Stomach (tissue), 9 donors: ENCODE data around the gene RPL3. TPM values are rescaled to one million over a fixed set of nuclear protein-coding genes. Genes with fewer than 3 reads are reported as not detected.

Source experiments
- DNase-seq, 2 donors: peaks; one replicate each; pipeline versions ENCODE4 v3.0.0 to v3.0.0-alpha.2; 2013 to 2019
- H3K27ac ChIP-seq, 5 donors: fragments of 200-600 bp in 4 of 5; sonication (generic) in 4 of 5; one replicate each; pipeline ENCODE4 v1.5.1; 2013 to 2019; ENCODE audit warnings: mild to moderate bottlenecking in 1 of 5, moderate library complexity in 1 of 5
- H3K27me3 ChIP-seq, 3 donors: fragments of 200-600 bp; sonication (generic); one replicate each; pipeline ENCODE4 v1.5.1; 2017 to 2019; ENCODE audit warnings: mixed run types in 1 of 3
- H3K36me3 ChIP-seq, 4 donors: fragments of 200-600 bp; sonication (generic); 1 replicate in 3 of 4; 2 replicates in 1 of 4; pipeline ENCODE4 v1.5.1; 2016 to 2019
- H3K4me1 ChIP-seq, 4 donors: fragments of 200-600 bp; sonication (generic); one replicate each; pipeline ENCODE4 v1.5.1; 2016 to 2019
- H3K4me3 ChIP-seq, 4 donors: fragments of 200-600 bp; sonication (generic) in 3 of 4; one replicate each; pipeline ENCODE4 v1.5.1; 2016 to 2019; ENCODE audit warnings: mild to moderate bottlenecking in 1 of 4
- H3K9me3 ChIP-seq, 4 donors: fragments of 200-600 bp; sonication (generic); one replicate each; pipeline ENCODE4 v1.5.1; 2016 to 2019
- EP300 ChIP-seq: sonication (generic); formaldehyde crosslinking; IDR thresholded peaks from one replicate; pipeline ENCODE4 v1.6.1; 2017; ENCODE audit warnings: antibody characterized with exemption
- POLR2A ChIP-seq, 4 donors: fragments of 450-650 bp; IDR thresholded peaks; one replicate each; pipeline ENCODE4 v1.6.1; 2016; ENCODE audit warnings: antibody characterized with exemption in 4 of 4, control low read depth in 2 of 4, mild to moderate bottlenecking in 1 of 4, moderate library complexity in 1 of 4
- POLR2AphosphoS5 ChIP-seq, 3 donors: sonication (generic); formaldehyde crosslinking; IDR thresholded peaks; one replicate each; pipeline ENCODE4 v1.6.1; 2016; ENCODE audit warnings: antibody characterized with exemption in 3 of 3
- WGBS, 5 donors: extraction: QIAGEN DNeasy Blood & Tissue Kit in 3 of 5; methylation state at CpG; one replicate each; pipeline versions ENCODE4 v1.1.5 to v1.1.7; 2013 to 2018; 5-methylcytosine and 5-hydroxymethylcytosine counted together
- intact Hi-C: fragments of 100-400 bp; cut with DNase I; formaldehyde crosslinking; loops from one replicate; pipeline ENCODE4 v1.15.1; 2023; ENCODE audit warnings: low total_unique reads
- polyA plus RNA-seq, 3 donors: library from polyadenylated mRNA; stranded (reverse); fragments of 200-250 nt; gene quantifications; one replicate each; pipeline ENCODE4 v1.2.3, GENCODE V29; 2013
- total RNA-seq, 5 donors: library from RNA; depleted of rRNA; stranded (reverse); fragments of >200 nt; gene quantifications; one replicate each; pipeline versions ENCODE4 v1.1.0 to v1.2.3, GENCODE V29; 2014 to 2016
- TF ChIP-seq, protein P1 (sequence below), 7 experiments: fragments of 450-650 bp in 4 of 7; fragments of 200-600 bp in 3 of 7; sonication (generic) in 3 of 7; IDR thresholded peaks; one replicate each; pipeline ENCODE4 v1.5.1; 2016 to 2019; ENCODE audit warnings: antibody characterized with exemption in 7 of 7, control low read depth in 2 of 7, mild to moderate bottlenecking in 1 of 7
- donor health status: healthy with polysubstance abuse.
- donor health status: Bipolar disorder and iron deficiency.
- donor health status: healthy.

Gene RPL3
- total and polyA plus RNA-seq, 8 donors: 940 to 5,267 (median 2,482) TPM

DNA sequence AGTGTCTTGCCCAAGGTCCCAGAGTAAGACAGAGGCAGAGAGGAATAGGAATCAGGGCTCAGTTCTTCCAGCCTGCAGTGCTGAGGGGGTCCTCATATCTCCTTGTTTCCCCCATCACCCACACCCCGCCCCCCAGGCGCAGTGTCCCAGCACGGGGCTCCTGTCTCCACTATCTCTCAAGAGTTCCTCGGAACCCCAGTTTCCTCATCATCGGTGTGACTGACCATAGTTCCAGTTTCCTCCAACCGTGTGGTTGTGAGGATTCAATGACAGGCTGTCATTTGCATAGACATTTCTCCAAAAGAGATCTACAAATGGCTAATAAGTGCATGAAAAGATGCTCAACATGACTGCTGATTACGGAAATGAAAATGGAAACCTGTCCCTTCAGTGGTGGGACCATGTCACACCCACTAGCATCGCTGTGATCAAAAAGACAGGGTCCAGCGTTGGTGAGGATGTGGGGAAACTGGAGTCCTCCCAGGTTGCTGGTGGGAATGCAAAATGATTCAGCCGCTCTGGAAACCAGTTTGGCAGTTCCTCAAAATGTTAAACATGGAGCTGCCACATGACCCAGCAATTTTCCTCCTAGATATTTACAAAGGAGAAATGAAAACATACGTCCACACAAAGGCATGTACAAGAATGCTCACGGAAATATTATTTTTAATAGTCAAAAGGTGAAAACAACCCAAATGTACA is 42.8 kb downstream of the RPL3 start:
- TF ChIP-seq POLR2A (IDR thresholded peaks at IDR 0.05) (no peak), POLR2AphosphoS5 (IDR thresholded peaks at IDR 0.05) (no peak), EP300 (no peak)
- TF ChIP-seq, protein P1, sequence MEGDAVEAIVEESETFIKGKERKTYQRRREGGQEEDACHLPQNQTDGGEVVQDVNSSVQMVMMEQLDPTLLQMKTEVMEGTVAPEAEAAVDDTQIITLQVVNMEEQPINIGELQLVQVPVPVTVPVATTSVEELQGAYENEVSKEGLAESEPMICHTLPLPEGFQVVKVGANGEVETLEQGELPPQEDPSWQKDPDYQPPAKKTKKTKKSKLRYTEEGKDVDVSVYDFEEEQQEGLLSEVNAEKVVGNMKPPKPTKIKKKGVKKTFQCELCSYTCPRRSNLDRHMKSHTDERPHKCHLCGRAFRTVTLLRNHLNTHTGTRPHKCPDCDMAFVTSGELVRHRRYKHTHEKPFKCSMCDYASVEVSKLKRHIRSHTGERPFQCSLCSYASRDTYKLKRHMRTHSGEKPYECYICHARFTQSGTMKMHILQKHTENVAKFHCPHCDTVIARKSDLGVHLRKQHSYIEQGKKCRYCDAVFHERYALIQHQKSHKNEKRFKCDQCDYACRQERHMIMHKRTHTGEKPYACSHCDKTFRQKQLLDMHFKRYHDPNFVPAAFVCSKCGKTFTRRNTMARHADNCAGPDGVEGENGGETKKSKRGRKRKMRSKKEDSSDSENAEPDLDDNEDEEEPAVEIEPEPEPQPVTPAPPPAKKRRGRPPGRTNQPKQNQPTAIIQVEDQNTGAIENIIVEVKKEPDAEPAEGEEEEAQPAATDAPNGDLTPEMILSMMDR (IDR thresholded peaks at IDR 0.05): no peak
- intact Hi-C loops: no loop called here
- 77 to 83% (median 83%) methylated on average over 12 of the region's 12 CpGs for WGBS, 5 donors
- H3K9me3 ChIP-seq: peaks cover 0 to 4% (median 0%) of the 10 kb centered on the region in 4 donors
- H3K27me3 ChIP-seq: peaks cover 0 to 21% (median 0%) of the 10 kb centered on the region in 3 donors
- H3K4me3 ChIP-seq: no peak overlapping the region
- peaks cover 0 to 5% (median 0%) of the 10 kb centered on the region in 4 donors for H3K4me1 ChIP-seq
- no peak overlapping the region for H3K27ac ChIP-seq
- H3K36me3 ChIP-seq: no peaks in the 10 kb centered on the region
- no peak for DNase-seq

DNA sequence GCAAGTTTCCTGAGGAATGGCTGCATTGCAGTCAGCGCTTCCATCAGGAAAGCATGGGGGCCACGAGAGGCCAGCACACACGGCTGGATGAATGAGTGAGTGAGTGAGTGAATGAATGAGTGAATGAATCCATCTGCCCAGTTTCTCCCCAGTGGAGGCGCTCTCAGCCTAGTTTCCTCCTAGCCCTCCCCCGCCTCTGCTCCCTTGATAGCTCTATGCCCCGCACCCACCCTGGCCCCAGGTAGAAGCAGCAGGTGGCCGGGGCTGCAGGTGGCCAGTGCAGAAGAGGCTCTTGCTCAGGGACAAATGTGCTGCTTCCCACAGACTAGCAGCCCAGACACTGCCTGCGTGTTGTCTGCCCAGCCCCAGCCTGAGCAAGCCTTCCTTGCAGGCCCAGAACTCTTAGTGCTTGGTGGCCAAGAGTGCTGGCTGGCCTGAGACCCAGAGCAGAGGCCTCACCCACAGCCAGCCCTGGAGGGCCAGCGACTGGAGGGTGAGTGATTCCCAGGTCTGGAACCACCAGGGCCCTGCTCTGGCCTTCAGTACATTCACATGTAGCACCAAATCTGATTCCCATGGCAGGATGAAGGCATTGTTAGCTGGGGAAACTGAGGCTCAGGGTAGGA is 43.5 kb downstream of the RPL3 start:
- TF ChIP-seq, protein P1 (IDR thresholded peaks at IDR 0.05): no peak
- TF ChIP-seq POLR2A (IDR thresholded peaks at IDR 0.05) (no peak), POLR2AphosphoS5 (IDR thresholded peaks at IDR 0.05) (no peak), EP300 (no peak)
- Histone ChIP-seq H3K4me3 (no peak overlapping the region), H3K36me3 (no peaks in the 10 kb centered on the region), H3K27ac (no peak overlapping the region), H3K9me3 (peaks cover 0 to 4% (median 0%) of the 10 kb centered on the region in 4 donors), H3K27me3 (peaks cover 0 to 21% (median 0%) of the 10 kb centered on the region in 3 donors), H3K4me1 (peaks cover 0 to 5% (median 0%) of the 10 kb centered on the region in 4 donors)
- WGBS, 5 donors: 74 to 82% (median 81%) methylated on average over 4 to 9 of the region's 9 CpGs
- intact Hi-C loops: no loop called here
- DNase-seq: no peak

DNA sequence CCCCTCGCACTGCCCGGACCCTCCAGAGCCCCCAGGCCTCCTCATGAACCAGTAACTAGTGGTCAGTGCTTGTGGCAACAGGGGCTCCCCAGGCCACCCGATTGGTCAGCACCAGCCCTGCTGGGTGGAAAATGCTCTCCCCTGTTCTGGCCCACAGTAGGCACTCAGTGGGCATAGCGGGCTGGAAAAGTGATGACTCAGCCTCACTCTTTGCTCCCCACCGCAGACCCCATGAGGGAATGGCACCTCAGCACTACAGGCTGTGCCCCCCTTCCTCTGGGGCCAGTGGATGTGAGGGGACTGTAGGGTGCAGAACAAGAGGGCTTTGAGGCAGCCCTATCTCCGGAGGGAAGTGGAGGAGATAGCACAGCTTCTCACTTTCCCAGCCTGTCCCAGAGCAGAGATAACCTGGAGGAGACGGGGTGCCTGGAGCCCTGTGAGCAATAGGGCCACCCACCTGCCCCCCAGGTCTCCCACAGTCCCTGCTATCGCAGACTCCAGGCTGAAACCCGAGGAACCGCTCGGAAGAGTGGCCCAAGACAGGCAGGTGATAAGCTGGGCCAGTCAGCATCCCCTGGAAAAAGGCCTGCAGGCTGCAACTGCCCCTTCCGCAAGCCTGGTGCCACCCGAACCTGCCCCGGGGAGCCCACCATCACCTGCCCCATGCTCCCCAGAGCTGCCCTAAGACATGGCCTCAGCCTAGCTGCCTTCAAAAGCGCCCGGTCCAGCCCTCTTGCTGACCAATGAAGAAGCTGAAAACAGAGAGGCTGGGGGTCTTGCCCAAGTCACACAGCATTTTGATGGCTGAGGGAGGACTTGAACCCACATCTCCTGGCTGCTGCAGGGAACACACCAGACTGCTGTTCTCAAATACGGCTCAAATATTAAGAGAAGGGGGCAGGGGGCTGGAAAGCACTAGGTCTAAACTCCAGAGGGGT is 45.2 kb downstream of the RPL3 start:
- WGBS, 5 donors: 66 to 80% (median 71%) methylated on average over 8 to 17 of the region's 17 CpGs
- DNase-seq: no peak

DNA sequence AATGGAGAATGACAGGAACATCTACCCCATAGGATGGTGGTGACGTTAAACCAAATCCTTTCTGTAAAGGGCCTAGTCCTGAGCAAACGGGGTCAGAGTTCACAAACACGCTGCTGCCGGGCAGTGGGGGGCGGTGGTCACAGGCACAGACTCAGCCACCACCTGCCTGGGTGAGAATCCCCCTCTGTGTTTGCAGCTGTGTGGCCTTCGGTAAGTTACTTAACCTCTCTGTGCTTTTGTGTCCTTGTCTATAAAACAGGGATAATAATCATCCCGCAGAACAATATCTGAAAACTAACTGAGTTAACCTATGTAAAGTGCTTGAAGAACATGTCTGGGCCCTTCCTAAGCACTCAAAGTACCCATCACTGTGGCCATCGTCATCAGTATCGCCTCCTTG is 48.6 kb downstream of the RPL3 start:
- H3K27ac ChIP-seq: no peak overlapping the region
- 87 to 99% (median 94%) methylated on average over 9 of the region's 9 CpGs for WGBS, 5 donors

More for the DNA sequence above, 45.2 kb downstream of the RPL3 start:
- Histone ChIP-seq H3K4me3 (no peak overlapping the region), H3K36me3 (no peaks in the 10 kb centered on the region), H3K9me3 (peaks cover 0 to 4% (median 0%) of the 10 kb centered on the region in 4 donors), H3K27me3 (peaks cover 0 to 19% (median 0%) of the 10 kb centered on the region in 3 donors), H3K27ac (no peak overlapping the region), H3K4me1 (peaks cover 0 to 5% (median 0%) of the 10 kb centered on the region in 4 donors)
- TF ChIP-seq EP300: no peak
- intact Hi-C loops: no loop called here

More for the DNA sequence above, 48.6 kb downstream of the RPL3 start:
- no peaks in the 10 kb centered on the region for H3K4me1 ChIP-seq
- TF ChIP-seq, protein P1 (IDR thresholded peaks at IDR 0.05): no peak
- no peak for TF ChIP-seq EP300
- no peak for TF ChIP-seq POLR2AphosphoS5 (IDR thresholded peaks at IDR 0.05)
- no peak for TF ChIP-seq POLR2A (IDR thresholded peaks at IDR 0.05)
- DNase-seq: no peak
- H3K9me3 ChIP-seq: no peaks in the 10 kb centered on the region
- peaks cover 0 to 6% (median 0%) of the 10 kb centered on the region in 3 donors for H3K27me3 ChIP-seq
- H3K36me3 ChIP-seq: no peaks in the 10 kb centered on the region
- intact Hi-C loops: no loop called here
- no peak overlapping the region for H3K4me3 ChIP-seq
